ENCODE measurements around the gene GPR153. TPM values are rescaled to one million over a fixed set of nuclear protein-coding genes. Genes with fewer than 3 reads are reported as not detected.

GPR153 gene
- total and polyA plus RNA-seq, 7 donors = 0.49 to 3.5 (median 2.2) TPM

DNA sequence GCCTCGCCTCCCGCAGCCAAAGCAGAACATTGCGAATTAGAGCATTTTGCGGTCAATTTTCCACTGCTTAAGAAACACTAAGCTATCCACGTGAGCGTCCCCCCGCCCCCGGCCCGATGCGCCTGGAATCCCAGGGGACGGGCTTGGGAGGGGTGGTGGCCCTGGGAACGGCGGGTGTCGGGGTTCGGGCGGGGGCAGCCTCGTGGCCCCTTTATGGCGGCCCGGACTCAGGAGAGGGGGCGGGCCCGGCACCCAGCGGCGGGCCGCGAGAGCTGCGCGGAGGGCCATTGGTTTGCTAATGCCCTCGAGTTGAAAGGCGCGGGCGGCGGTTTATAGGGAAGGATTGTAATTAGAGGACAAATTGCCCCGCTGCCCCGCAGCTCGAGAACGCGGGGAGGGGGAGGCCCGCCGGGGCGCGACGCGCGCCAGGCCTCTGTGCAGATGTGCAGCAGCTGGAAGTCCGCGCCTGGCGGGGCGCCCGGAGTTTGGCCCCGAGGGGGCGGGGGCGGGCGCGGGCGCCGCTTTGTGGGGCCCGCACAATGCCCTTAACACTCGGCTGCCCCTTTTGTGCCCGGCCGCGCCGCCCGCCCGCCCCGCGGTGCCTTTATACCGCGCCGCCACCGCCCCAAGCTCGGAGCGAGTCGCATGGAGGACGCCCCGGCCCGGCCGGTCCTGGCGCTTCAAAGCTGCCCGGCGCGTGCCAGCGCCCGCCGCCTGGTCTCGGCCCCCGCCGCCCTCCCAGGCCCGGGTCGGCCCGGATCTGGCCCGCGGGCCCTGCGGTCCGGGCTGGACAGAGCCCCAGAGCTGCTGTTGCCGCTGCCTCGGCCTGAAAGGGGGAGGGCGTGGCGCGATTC is 18.8 kb downstream of the GPR153 start:
- WGBS, 3 donors = 1% methylated on average over 29 to 99 of the region's 99 CpGs
- intact Hi-C loops (cut with DNase I) = loop anchor here (5.0 kb wide), 2 partner anchors 35 to 190 kb away; partner anchors contain the start of gene RNF207 (in 1 of the 2)
- peak in 1 of 2 donors; percentile 47 for DNase-seq
- H3K27me3 ChIP-seq (ENCODE audit: insufficient read depth in 3 of 3, low read length in 2 of 3) = peaks cover 0 to 71% (median 24%) of the 10 kb centered on the region in 3 donors
- no peaks in the 10 kb centered on the region for H3K36me3 ChIP-seq (ENCODE audit: insufficient read depth in 1 of 2, low read depth in 1 of 2)
- H3K4me3 ChIP-seq = peak overlapping the region; percentile 15
- no peaks in the 10 kb centered on the region for H3K9me3 ChIP-seq
- ATAC-seq = no peak
- H3K27ac ChIP-seq = no peak overlapping the region
- H3K4me1 ChIP-seq = peaks cover 5% of the 10 kb centered on the region
- TF ChIP-seq, protein P1, sequence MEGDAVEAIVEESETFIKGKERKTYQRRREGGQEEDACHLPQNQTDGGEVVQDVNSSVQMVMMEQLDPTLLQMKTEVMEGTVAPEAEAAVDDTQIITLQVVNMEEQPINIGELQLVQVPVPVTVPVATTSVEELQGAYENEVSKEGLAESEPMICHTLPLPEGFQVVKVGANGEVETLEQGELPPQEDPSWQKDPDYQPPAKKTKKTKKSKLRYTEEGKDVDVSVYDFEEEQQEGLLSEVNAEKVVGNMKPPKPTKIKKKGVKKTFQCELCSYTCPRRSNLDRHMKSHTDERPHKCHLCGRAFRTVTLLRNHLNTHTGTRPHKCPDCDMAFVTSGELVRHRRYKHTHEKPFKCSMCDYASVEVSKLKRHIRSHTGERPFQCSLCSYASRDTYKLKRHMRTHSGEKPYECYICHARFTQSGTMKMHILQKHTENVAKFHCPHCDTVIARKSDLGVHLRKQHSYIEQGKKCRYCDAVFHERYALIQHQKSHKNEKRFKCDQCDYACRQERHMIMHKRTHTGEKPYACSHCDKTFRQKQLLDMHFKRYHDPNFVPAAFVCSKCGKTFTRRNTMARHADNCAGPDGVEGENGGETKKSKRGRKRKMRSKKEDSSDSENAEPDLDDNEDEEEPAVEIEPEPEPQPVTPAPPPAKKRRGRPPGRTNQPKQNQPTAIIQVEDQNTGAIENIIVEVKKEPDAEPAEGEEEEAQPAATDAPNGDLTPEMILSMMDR (IDR thresholded peaks at IDR 0.05) = no peak

DNA sequence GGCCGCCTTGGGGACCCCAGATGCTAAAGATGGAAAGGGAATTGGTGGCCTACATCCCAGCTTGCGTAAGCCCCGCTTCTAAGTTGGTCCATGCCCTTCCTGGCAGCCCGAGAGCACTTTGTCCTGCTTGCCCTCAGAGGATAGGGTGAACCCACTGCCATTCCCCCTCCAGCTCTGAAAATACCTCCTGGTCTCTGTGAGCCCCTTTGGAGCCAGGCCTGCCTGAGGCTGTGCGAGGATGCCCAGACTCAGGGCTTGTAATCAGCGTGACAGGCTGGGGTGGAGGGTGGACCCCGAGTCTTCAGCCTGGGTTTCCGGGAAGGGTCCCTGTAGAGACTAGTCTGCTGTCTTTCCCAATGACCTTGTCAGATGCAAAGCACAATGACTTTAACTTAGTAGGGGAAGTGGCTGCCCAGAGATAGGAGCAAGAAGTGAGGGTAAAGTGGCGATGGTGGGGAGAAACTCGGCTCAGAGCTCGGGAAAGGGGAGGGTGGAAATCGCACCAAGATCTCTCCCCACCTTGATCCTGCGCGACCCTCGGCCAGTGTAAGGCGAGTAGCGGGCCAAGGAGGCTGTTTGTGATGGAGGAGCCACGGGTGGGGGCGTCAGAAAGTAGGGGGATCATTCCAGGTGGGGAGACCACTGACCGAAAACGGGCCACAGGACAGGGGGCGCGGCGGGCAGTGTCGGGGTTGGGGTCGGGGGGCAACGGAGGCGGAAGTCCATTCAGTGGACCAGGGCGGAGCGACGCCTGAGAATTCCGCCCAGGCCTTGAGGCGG is 19.6 kb downstream of the GPR153 start:
- ATAC-seq (no peak), DNase-seq (peak in 1 of 2 donors; percentile 35)
- TF ChIP-seq, protein P1 (IDR thresholded peaks at IDR 0.05) = no peak
- H3K27ac ChIP-seq = no peak overlapping the region
- intact Hi-C loops (cut with DNase I) = loop anchor here (5.0 kb wide), 2 partner anchors 34 to 189 kb away; partner anchors contain the start of gene RNF207 (in 1 of the 2)
- no peaks in the 10 kb centered on the region for H3K9me3 ChIP-seq
- H3K4me1 ChIP-seq = peaks cover 5% of the 10 kb centered on the region
- peak overlapping the region; percentile 15 for H3K4me3 ChIP-seq
- no peaks in the 10 kb centered on the region for H3K36me3 ChIP-seq (ENCODE audit: insufficient read depth in 1 of 2, low read depth in 1 of 2)
- H3K27me3 ChIP-seq (ENCODE audit: insufficient read depth in 3 of 3, low read length in 2 of 3) = peaks cover 0 to 62% (median 23%) of the 10 kb centered on the region in 3 donors
- WGBS, 3 donors = 24 to 25% (median 25%) methylated on average over 32 to 33 of the region's 33 CpGs

DNA sequence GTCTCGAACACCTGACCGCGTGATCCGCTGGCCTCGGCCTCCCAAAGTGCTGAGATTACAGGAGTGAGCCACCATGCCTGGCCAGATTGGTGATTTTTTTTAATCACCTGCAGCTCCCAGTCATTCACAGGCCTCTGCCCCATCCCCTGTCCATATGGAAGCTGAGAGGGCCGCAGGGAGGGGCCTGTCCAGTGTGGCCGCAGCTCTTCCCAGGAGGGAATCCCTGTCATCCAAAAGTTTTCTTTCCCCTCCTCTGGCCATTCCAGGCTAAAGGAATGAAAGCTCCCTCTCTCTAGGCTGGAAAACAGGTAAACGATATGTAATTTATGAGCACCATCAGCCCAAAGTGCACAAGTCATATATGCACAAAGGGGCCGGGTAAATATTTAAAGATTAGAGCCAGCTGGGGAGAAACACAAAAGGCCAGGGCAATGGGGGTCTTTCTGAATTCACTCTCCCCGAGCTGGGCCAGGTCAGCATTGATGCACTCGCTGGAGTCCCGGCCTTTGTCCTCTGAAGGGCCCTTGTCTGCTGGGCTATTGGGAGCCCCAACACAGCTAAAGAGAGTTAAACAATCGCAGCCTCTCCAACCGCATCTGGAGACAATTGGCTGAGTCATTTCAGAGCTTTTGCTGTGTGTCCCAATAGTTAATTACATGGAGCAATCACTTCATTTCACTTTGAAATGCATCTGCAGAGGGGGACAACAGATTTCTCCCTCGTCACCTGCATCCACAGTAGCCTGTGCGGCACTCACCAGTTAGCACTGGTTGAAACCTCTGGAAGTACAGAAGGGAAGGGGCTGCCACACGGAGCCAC is 20.7 kb downstream of the GPR153 start:
- no peak for ATAC-seq
- peaks cover 6% of the 10 kb centered on the region for H3K4me1 ChIP-seq
- H3K9me3 ChIP-seq = no peaks in the 10 kb centered on the region
- peak in 1 of 2 donors; percentile 23 for DNase-seq
- TF ChIP-seq, protein P1 (IDR thresholded peaks at IDR 0.05) = no peak
- H3K4me3 ChIP-seq = no peak overlapping the region
- no peaks in the 10 kb centered on the region for H3K36me3 ChIP-seq (ENCODE audit: insufficient read depth in 1 of 2, low read depth in 1 of 2)
- no peak overlapping the region for H3K27ac ChIP-seq
- intact Hi-C loops (cut with DNase I) = loop anchor here (5.0 kb wide), 2 partner anchors 33 to 188 kb away; partner anchors contain the start of gene RNF207 (in 1 of the 2)
- WGBS, 3 donors = 73 to 83% (median 81%) methylated on average over 17 of the region's 17 CpGs
- peaks cover 0 to 51% (median 15%) of the 10 kb centered on the region in 3 donors for H3K27me3 ChIP-seq (ENCODE audit: insufficient read depth in 3 of 3, low read length in 2 of 3)

DNA sequence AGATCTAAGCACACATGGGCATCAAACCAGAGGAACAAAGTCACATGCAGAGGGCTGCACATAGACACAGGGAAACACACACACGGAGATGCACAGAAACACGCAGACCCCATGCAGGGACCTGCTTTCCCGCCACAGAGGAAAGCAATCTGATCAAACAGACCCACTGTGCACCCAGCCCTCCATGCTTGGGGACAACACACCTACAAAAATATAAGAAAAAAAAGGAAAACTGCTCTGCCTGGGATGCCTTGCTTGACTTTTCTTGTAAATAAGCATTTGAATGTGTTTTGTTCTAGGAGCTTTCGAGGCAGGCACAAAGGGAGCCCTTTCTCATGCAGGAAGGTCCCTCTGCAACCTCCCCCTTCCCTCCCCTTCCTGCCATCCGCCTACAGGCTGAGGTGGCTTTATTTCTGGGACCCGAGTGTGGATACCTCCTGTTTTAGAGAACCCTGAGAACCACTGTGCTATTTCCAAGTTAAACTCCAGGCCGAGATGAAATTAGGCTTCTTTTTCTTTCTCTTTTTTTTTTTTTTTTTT is 21.6 kb downstream of the GPR153 start:
- intact Hi-C loops (cut with DNase I) = no loop called here

More for the DNA sequence above, 21.6 kb downstream of the GPR153 start:
- Histone ChIP-seq H3K27me3 (ENCODE audit: insufficient read depth in 3 of 3, low read length in 2 of 3) (peaks cover 0 to 50% (median 14%) of the 10 kb centered on the region in 3 donors), H3K9me3 (no peaks in the 10 kb centered on the region), H3K4me3 (no peak overlapping the region), H3K27ac (no peak overlapping the region), H3K4me1 (peaks cover 14% of the 10 kb centered on the region), H3K36me3 (ENCODE audit: insufficient read depth in 1 of 2, low read depth in 1 of 2) (no peaks in the 10 kb centered on the region)
- ATAC-seq = no peak
- WGBS, 3 donors = 59 to 62% (median 61%) methylated on average over 7 of the region's 7 CpGs
- TF ChIP-seq, protein P1 (IDR thresholded peaks at IDR 0.05) = no peak
- no peak for DNase-seq

Measured in psoas muscle (tissue), 8 donors.